ENCODE data around the gene CALML6. TPM values are rescaled to one million over a fixed set of nuclear protein-coding genes. Genes with fewer than 3 reads are reported as not detected.

The CALML6 gene
- total and polyA plus RNA-seq, 4 donors, result 1.1 to 4.5 TPM; not detected in 2

- Histone ChIP-seq H3K36me3 (ENCODE audit: control insufficient read depth in 1 of 2, insufficient read depth in 2 of 2, low read length in 1 of 2) (no peaks in the 10 kb centered on the region), H3K27ac (ENCODE audit: low read depth in 1 of 2, low read length in 2 of 2) (no peak overlapping the region), H3K9me3 (ENCODE audit: control insufficient read depth, low read length) (no peaks in the 10 kb centered on the region), H3K4me1 (ENCODE audit: control insufficient read depth in 1 of 2, insufficient read depth in 2 of 2, low read length in 2 of 2) (no peaks in the 10 kb centered on the region), H3K27me3 (ENCODE audit: control insufficient read depth in 1 of 2, insufficient read depth in 2 of 2, low read length in 1 of 2) (no peaks in the 10 kb centered on the region), H3K4me3 (ENCODE audit: low read length in 2 of 2) (no peak overlapping the region)
- ATAC-seq (ENCODE audit: low FRiP score) (no peak), DNase-seq (peak; percentile 10 to 36)
- intact Hi-C loops (cut with DNase I), result no loop called here
- WGBS, 2 donors, result 66% methylated on average over 16 of the region's 16 CpGs
These were observed 22.7 kb downstream of the CALML6 start for GRCh38 chr1:1937549-1938275.

GRCh38 chr1:1938276-1938573, 23.2 kb downstream of the CALML6 start:
- intact Hi-C loops (cut with DNase I), result no loop called here

GRCh38 chr1:1938613-1939295, 23.7 kb downstream of the CALML6 start:
- ATAC-seq (ENCODE audit: low FRiP score) (no peak), DNase-seq (peak; percentile 35 to 60)
- no peak overlapping the region for H3K27ac ChIP-seq (ENCODE audit: low read depth in 1 of 2, low read length in 2 of 2)
- H3K27me3 ChIP-seq (ENCODE audit: control insufficient read depth in 1 of 2, insufficient read depth in 2 of 2, low read length in 1 of 2), result no peaks in the 10 kb centered on the region
- intact Hi-C loops (cut with DNase I), result no loop called here
- H3K9me3 ChIP-seq (ENCODE audit: control insufficient read depth, low read length), result no peaks in the 10 kb centered on the region
- no peaks in the 10 kb centered on the region for H3K4me1 ChIP-seq (ENCODE audit: control insufficient read depth in 1 of 2, insufficient read depth in 2 of 2, low read length in 2 of 2)
- no peak overlapping the region for H3K4me3 ChIP-seq (ENCODE audit: low read length in 2 of 2)
- WGBS, 2 donors, result 82 to 83% methylated on average over 24 of the region's 24 CpGs
- no peaks in the 10 kb centered on the region for H3K36me3 ChIP-seq (ENCODE audit: control insufficient read depth in 1 of 2, insufficient read depth in 2 of 2, low read length in 1 of 2)

More at GRCh38 chr1:1938276-1938573, 23.2 kb downstream of the CALML6 start:
- Histone ChIP-seq H3K4me1 (ENCODE audit: control insufficient read depth in 1 of 2, insufficient read depth in 2 of 2, low read length in 2 of 2) (no peaks in the 10 kb centered on the region), H3K9me3 (ENCODE audit: control insufficient read depth, low read length) (no peaks in the 10 kb centered on the region), H3K27me3 (ENCODE audit: control insufficient read depth in 1 of 2, insufficient read depth in 2 of 2, low read length in 1 of 2) (no peaks in the 10 kb centered on the region), H3K36me3 (ENCODE audit: control insufficient read depth in 1 of 2, insufficient read depth in 2 of 2, low read length in 1 of 2) (no peaks in the 10 kb centered on the region), H3K4me3 (ENCODE audit: low read length in 2 of 2) (no peak overlapping the region), H3K27ac (ENCODE audit: low read depth in 1 of 2, low read length in 2 of 2) (no peak overlapping the region)
- no peak for ATAC-seq (ENCODE audit: low FRiP score)
- DNase-seq, result peak in 1 of 2 donors; percentile 17
- 73 to 76% methylated on average over 6 of the region's 6 CpGs for WGBS, 2 donors

- no peaks in the 10 kb centered on the region for H3K4me1 ChIP-seq (ENCODE audit: control insufficient read depth in 1 of 2, insufficient read depth in 2 of 2, low read length in 2 of 2)
- H3K27me3 ChIP-seq (ENCODE audit: control insufficient read depth in 1 of 2, insufficient read depth in 2 of 2, low read length in 1 of 2), result no peaks in the 10 kb centered on the region
- H3K36me3 ChIP-seq (ENCODE audit: control insufficient read depth in 1 of 2, insufficient read depth in 2 of 2, low read length in 1 of 2), result no peaks in the 10 kb centered on the region
- H3K9me3 ChIP-seq (ENCODE audit: control insufficient read depth, low read length), result no peaks in the 10 kb centered on the region
- peak; percentile 37 to 72 for DNase-seq
- intact Hi-C loops (cut with DNase I), result loop anchor here in 1 of 2 donors (5.0 kb wide), 1 partner anchor 233 kb away; no protein-coding TSS in a partner anchor
- no peak overlapping the region for H3K27ac ChIP-seq (ENCODE audit: low read depth in 1 of 2, low read length in 2 of 2)
- H3K4me3 ChIP-seq (ENCODE audit: low read length in 2 of 2), result no peak overlapping the region
- 86 to 87% methylated on average over 28 of the region's 28 CpGs for WGBS, 2 donors
- peak; percentile 28 for ATAC-seq (ENCODE audit: low FRiP score)
These were observed 24.4 kb downstream of the CALML6 start for GRCh38 chr1:1939296-1940122.

- no peak overlapping the region for H3K4me3 ChIP-seq (ENCODE audit: low read length in 2 of 2)
- 81% methylated on average over 12 of the region's 12 CpGs for WGBS, 2 donors
- no peaks in the 10 kb centered on the region for H3K27me3 ChIP-seq (ENCODE audit: control insufficient read depth in 1 of 2, insufficient read depth in 2 of 2, low read length in 1 of 2)
- intact Hi-C loops (cut with DNase I), result loop anchor here in 1 of 2 donors (5.0 kb wide), 1 partner anchor 232 kb away; no protein-coding TSS in a partner anchor
- H3K36me3 ChIP-seq (ENCODE audit: control insufficient read depth in 1 of 2, insufficient read depth in 2 of 2, low read length in 1 of 2), result no peaks in the 10 kb centered on the region
- H3K4me1 ChIP-seq (ENCODE audit: control insufficient read depth in 1 of 2, insufficient read depth in 2 of 2, low read length in 2 of 2), result no peaks in the 10 kb centered on the region
- no peak for ATAC-seq (ENCODE audit: low FRiP score)
- peak; percentile 24 to 63 for DNase-seq
- H3K27ac ChIP-seq (ENCODE audit: low read depth in 1 of 2, low read length in 2 of 2), result no peak overlapping the region
- no peaks in the 10 kb centered on the region for H3K9me3 ChIP-seq (ENCODE audit: control insufficient read depth, low read length)
These were observed 25.0 kb downstream of the CALML6 start for GRCh38 chr1:1940123-1940425.

GRCh38 chr1:1941211-1941841, 26.3 kb downstream of the CALML6 start:
- DNase-seq (peak; percentile 21 to 49), ATAC-seq (ENCODE audit: low FRiP score) (no peak)
- H3K27me3 ChIP-seq (ENCODE audit: control insufficient read depth in 1 of 2, insufficient read depth in 2 of 2, low read length in 1 of 2), result no peaks in the 10 kb centered on the region
- no peaks in the 10 kb centered on the region for H3K36me3 ChIP-seq (ENCODE audit: control insufficient read depth in 1 of 2, insufficient read depth in 2 of 2, low read length in 1 of 2)
- intact Hi-C loops (cut with DNase I), result loop anchor here in 1 of 2 donors (5.0 kb wide), 1 partner anchor 231 kb away; no protein-coding TSS in a partner anchor
- H3K4me3 ChIP-seq (ENCODE audit: low read length in 2 of 2), result no peak overlapping the region
- H3K27ac ChIP-seq (ENCODE audit: low read depth in 1 of 2, low read length in 2 of 2), result no peak overlapping the region
- no peaks in the 10 kb centered on the region for H3K9me3 ChIP-seq (ENCODE audit: control insufficient read depth, low read length)
- WGBS, 2 donors, result 59 to 60% methylated on average over 19 of the region's 19 CpGs
- H3K4me1 ChIP-seq (ENCODE audit: control insufficient read depth in 1 of 2, insufficient read depth in 2 of 2, low read length in 2 of 2), result no peaks in the 10 kb centered on the region

GRCh38 chr1:1941868-1942752, 27.1 kb downstream of the CALML6 start:
- Histone ChIP-seq H3K27ac (ENCODE audit: low read depth in 1 of 2, low read length in 2 of 2) (no peak overlapping the region), H3K9me3 (ENCODE audit: control insufficient read depth, low read length) (no peaks in the 10 kb centered on the region), H3K4me1 (ENCODE audit: control insufficient read depth in 1 of 2, insufficient read depth in 2 of 2, low read length in 2 of 2) (no peaks in the 10 kb centered on the region), H3K36me3 (ENCODE audit: control insufficient read depth in 1 of 2, insufficient read depth in 2 of 2, low read length in 1 of 2) (no peaks in the 10 kb centered on the region), H3K27me3 (ENCODE audit: control insufficient read depth in 1 of 2, insufficient read depth in 2 of 2, low read length in 1 of 2) (no peaks in the 10 kb centered on the region), H3K4me3 (ENCODE audit: low read length in 2 of 2) (no peak overlapping the region)
- WGBS, 2 donors, result 77 to 78% methylated on average over 39 of the region's 39 CpGs
- intact Hi-C loops (cut with DNase I), result loop anchor here in 1 of 2 donors (5.0 kb wide), 1 partner anchor 230 kb away; no protein-coding TSS in a partner anchor
- DNase-seq (peak; percentile 35 to 67), ATAC-seq (ENCODE audit: low FRiP score) (no peak)

Measured in aorta (tissue), 5 donors.